CD4-positive, alpha-beta T cell treated with Interferon alpha-2 for 1 hour (primary cell): ENCODE data around the gene NADSYN1.

Experiments
- DNase-seq, 2 donors: peaks; one replicate each; pipeline ENCODE4 v3.0.0-alpha.2; 2020 to 2022

Gene NADSYN1

DNA sequence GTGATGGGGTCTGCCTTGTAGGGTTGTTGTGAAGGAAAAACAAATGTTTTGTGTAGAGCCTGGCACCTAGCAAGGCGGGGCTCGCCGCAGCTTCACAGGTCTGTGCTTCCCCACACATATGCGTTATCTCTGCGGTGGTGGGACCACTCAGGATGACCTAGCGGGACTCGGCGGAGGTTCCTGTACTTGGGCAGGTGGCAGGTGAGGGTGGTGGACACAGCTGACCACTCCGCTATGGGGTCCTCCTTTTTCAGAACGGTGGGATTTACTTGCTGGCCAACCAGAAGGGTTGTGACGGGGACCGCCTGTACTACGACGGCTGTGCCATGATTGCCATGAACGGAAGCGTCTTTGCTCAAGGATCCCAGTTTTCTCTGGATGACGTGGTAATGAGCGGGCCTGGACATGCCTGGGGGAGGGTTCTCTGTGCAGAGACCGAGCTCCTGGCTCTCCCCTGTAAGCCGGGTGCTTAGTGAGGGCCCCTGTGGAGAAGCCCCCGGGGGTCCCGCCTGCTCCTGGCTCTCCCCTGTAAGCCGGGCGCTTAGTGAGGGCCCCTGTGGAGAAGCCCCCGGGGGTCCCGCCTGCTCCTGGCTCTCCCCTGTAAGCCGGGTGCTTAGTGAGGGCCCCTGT lies 21.3 kb downstream of the NADSYN1 start:
- no peak for DNase-seq

GRCh38 chr11:71474771-71475483 lies 21.9 kb downstream of the NADSYN1 start:
- DNase-seq = no peak

DNA sequence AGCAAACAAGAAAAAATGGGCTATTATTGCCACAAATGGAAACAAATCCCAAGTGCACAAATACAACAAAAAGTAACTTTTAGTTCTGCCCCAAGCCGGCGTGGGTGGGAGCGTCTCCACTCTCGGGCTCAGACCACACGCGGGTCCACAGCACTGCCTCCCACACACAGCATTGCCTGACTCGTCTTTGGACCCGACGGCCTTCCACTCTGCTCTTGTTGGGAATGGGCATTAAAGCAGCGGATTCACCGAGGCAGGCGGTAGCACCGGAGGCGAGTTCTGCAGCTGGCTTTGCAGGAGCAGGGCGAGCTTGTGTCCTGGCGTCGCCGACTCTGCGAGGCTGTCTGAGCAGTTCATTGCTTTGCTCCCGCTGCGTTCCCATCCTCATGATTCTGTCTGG lies 23.0 kb downstream of the NADSYN1 start:
- DNase-seq = no peak

GRCh38 chr11:71476926-71477640 lies 24.1 kb downstream of the NADSYN1 start:
- no peak for DNase-seq

- no peak for DNase-seq
Measured at GRCh38 chr11:71477641-71478527, 24.9 kb downstream of the NADSYN1 start.

DNA sequence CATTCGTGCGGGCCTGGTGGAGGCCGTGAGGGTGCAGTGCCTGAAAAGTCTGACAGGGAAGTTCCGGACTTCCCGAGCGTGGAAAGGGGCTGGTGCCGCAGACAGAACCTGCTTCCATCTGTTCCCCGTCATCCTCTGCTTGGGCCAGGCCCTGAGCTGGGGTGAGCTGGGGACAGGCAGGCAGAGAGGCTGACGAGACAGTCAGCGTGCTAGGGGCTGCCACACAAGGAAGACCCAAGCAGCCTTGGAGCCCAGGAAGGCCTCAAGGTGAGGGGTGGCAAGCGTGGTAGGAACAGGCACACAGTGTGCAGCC lies 25.5 kb downstream of the NADSYN1 start:
- DNase-seq = no peak

DNA sequence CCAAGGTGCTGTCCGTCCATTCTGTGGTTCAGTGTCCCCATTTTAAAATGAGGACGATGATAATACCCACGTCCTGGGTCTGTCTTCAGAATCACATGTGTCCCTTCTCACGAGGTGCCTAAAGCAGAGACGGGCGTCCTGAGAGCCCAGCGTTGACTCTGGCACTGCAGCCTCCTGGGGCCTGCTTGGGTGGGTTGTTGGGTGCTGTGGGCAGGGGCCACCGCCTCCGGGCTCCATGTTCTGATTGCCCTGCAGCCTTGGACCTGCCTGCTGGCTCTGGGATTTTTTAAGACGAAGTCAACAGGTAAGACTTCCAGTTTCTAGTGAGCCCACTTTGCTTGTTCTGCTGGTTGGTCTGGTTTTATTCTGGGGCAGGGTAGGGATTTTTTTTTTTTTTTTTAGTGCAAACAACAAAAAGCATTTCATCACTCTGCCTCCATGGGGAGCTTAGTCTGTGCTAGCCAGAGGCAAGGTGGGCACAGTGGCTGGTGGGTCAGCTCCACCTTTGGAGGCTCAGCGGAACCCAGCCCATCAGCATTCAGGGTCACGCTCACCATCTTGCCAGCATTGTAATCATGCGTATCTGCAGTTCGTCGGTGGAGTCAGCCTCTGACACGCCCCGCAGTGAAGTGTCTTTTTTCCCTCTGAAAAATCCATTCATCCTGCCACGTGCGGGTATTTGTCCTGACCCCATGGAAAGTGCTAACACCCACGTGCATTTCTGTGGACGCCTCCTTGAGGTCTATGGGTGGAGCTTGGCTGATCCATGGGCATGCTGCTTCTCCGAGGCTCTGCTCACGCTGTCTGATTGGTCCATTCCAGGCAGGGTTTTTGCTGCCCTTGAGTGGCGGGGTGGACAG lies 28.3 kb downstream of the NADSYN1 start:
- DNase-seq = no peak

- no peak for DNase-seq
Measured at GRCh38 chr11:71482216-71482615, 29.2 kb downstream of the NADSYN1 start.

GRCh38 chr11:71482746-71483364 lies 29.9 kb downstream of the NADSYN1 start:
- DNase-seq = no peak

DNA sequence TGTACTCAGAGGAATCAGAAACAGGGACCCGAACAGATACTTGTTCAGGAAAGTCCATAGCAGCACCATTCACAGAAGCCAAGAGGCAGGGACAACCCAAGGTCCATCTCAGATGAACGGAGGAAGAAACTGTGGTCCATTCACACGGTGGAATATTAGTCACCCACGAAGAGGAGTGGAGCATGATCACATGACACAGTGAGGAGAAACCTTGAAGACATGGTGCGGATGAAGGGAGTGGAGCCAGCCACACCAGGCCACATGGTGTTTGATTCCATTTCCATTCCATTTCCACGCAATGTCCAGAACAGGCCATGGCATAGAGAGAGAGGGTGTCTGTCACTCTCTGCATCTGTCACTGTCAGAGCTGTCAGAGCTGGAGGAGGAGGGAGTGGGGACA lies 30.7 kb downstream of the NADSYN1 start:
- DNase-seq = no peak

GRCh38 chr11:71484248-71485062 lies 31.5 kb downstream of the NADSYN1 start:
- DNase-seq = no peak

- no peak for DNase-seq
Measured at GRCh38 chr11:71485063-71485399, 32.0 kb downstream of the NADSYN1 start.

GRCh38 chr11:71485466-71485865 lies 32.5 kb downstream of the NADSYN1 start:
- DNase-seq = no peak

GRCh38 chr11:71486320-71486719 lies 33.3 kb downstream of the NADSYN1 start:
- no peak for DNase-seq

DNA sequence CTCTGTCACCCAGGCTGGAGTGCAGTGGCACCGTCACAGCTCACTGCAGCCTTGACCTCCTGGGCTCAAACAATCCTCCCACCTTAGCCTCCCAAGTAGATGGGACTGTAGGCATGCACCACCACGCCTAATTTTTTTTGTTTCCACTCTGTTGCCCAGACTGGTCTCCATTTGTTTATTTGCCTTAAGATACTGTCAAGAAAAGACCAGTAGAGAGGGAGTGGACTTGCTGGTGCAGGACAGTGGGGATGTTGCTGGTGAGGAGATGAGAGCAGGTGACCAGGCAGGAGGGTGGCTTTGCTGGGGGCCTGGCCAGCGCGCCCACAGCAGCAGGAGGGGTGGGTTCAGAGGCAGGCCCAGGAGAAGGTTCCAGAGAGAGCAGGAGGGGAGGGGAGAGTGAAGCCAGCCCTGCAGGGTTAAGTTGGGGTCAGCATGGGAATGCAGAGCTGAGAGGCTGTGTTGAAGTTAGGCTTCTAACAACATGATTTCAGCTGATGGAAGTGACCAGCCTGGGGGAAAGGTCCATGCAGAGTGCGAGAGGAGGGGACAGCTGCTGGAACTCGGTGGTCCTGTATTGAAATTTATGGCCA lies 35.8 kb downstream of the NADSYN1 start:
- DNase-seq = no peak

GRCh38 chr11:71489311-71490043 lies 36.5 kb downstream of the NADSYN1 start:
- DNase-seq = no peak

- no peak for DNase-seq
Measured at GRCh38 chr11:71490044-71490730, 37.2 kb downstream of the NADSYN1 start.

DNA sequence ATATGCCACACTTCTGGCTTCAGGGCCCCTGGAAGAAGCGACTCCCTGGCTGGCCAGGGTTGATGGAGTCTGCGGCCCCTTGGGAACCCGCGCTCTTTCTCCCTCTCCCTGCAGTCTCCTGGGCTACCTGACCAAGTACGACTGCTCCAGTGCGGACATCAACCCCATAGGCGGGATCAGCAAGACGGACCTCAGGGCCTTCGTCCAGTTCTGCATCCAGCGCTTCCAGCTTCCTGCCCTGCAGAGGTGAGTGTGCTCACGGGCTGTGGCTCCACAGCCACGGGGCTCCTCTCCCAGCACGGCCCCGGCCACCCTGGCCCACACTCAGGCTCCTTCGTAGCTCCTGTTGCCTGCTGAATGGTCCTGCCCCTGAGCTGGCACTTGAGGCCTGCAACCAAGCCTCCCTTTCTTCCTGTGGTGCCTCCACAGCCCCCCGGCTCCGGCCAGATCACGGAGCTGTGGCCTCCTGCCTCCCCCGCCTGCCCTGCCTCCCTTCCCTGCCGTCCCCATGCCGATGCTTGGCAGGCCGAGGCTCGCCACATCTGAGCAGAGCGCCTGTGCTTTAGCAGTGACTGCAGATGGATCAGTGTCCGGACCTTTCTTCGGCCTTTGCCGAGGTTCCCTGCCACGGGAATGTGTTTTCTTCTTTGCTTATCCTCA lies 37.9 kb downstream of the NADSYN1 start:
- no peak for DNase-seq

GRCh38 chr11:71491531-71491930 lies 38.5 kb downstream of the NADSYN1 start:
- DNase-seq = no peak
